Measurements from ENCODE around the gene UCMA. TPM values are rescaled to one million over a fixed set of nuclear protein-coding genes. Genes with fewer than 3 reads are reported as not detected.

Gene UCMA
- total and polyA plus RNA-seq, 9 of the 15 experiments (the other 6 are each of a cell fraction or from before 2014, with no cell fraction given), result not detected

GRCh38 chr10:13268841-13269240, 34.7 kb upstream of the UCMA start (continued):
- TF ChIP-seq ZNF766 (CRISPR knock-in tag; conservative IDR thresholded peaks at IDR 0.05), result peak; percentile 64; the same call in 1 of the 2 replicates
- TF ChIP-seq U2AF1 (optimal IDR thresholded peaks at IDR 0.05; ENCODE audit: low read depth, low read length), result no peak
- TF ChIP-seq ZNF134 (CRISPR knock-in tag; conservative IDR thresholded peaks at IDR 0.05), result no peak
- TF ChIP-seq NEUROD1 (IDR thresholded peaks at IDR 0.05; ENCODE audit: borderline replicate concordance, low read depth, low read length, partially characterized antibody), result no peak
- no peak for TF ChIP-seq UBTF (IDR thresholded peaks at IDR 0.05; ENCODE audit: borderline replicate concordance in 1 of 2, low read depth in 2 of 2, low read length in 2 of 2)
- TF ChIP-seq GMEB1 (CRISPR knock-in tag; IDR thresholded peaks at IDR 0.05), result no peak
- no peak for TF ChIP-seq ZNF121 (CRISPR knock-in tag; conservative IDR thresholded peaks at IDR 0.05)
- no peak for TF ChIP-seq ZNF79 (CRISPR knock-in tag; IDR thresholded peaks at IDR 0.05; ENCODE audit: low read depth)
- TF ChIP-seq CREB1 (IDR thresholded peaks at IDR 0.05), result no peak
- TF ChIP-seq CREB1 (CRISPR knock-in tag; IDR thresholded peaks at IDR 0.05), result no peak
- no peak for TF ChIP-seq THAP12 (CRISPR knock-in tag; IDR thresholded peaks at IDR 0.05)
- TF ChIP-seq GABPB2 (CRISPR knock-in tag; conservative IDR thresholded peaks at IDR 0.05), result no peak
- no peak for TF ChIP-seq PRDM10 (IDR thresholded peaks at IDR 0.05; ENCODE audit: partially characterized antibody)
- TF ChIP-seq PHF8 (IDR thresholded peaks at IDR 0.05; ENCODE audit: borderline replicate concordance, low read length), result no peak
- no peak for TF ChIP-seq HDAC6 (IDR thresholded peaks at IDR 0.05; ENCODE audit: low read depth, low read length)
- TF ChIP-seq ZNF217 (CRISPR knock-in tag; IDR thresholded peaks at IDR 0.05), result no peak
- peak; percentile 96 for TF ChIP-seq HMBOX1 (IDR thresholded peaks at IDR 0.05)
- TF ChIP-seq ZNF384 (IDR thresholded peaks at IDR 0.05; ENCODE audit: low read depth, low read length), result no peak
- TF ChIP-seq ZNF77 (CRISPR knock-in tag; IDR thresholded peaks at IDR 0.05), result no peak

All from K562 (cell line).